ENCODE data around the gene AMZ1.
A peak's percentile ranks its signal among the peaks of the same experiment; 100 is the strongest.
"Not testable (repeated sequence)": the region's sequence is repeated elsewhere in the genome, so short reads cannot be mapped to it uniquely, and the experiment has no call there.

Gene AMZ1

GRCh38 chr7:2691932-2692439 lies 4.0 kb downstream of the AMZ1 start:
- DNase-seq: not testable (repeated sequence)

- no peak for DNase-seq
These were observed 4.5 kb downstream of the AMZ1 start for GRCh38 chr7:2692543-2692942.

- DNase-seq: not testable (repeated sequence)
These were observed 5.6 kb downstream of the AMZ1 start for GRCh38 chr7:2693420-2694121.

GRCh38 chr7:2694122-2694436 lies 6.1 kb downstream of the AMZ1 start:
- DNase-seq: not testable (repeated sequence)

GRCh38 chr7:2698581-2699288 lies 10.7 kb downstream of the AMZ1 start:
- DNase-seq: no peak

GRCh38 chr7:2699289-2699620 lies 11.3 kb downstream of the AMZ1 start:
- DNase-seq: no peak

GRCh38 chr7:2700141-2700850 lies 12.3 kb downstream of the AMZ1 start:
- DNase-seq: no peak

GRCh38 chr7:2701424-2701823 lies 13.4 kb downstream of the AMZ1 start:
- no peak for DNase-seq

- DNase-seq: no peak
These were observed 14.0 kb downstream of the AMZ1 start for GRCh38 chr7:2701832-2702593.

GRCh38 chr7:2702594-2702957 lies 14.6 kb downstream of the AMZ1 start:
- DNase-seq: no peak

GRCh38 chr7:2705371-2706096 lies 17.5 kb downstream of the AMZ1 start:
- DNase-seq: no peak

- DNase-seq: no peak
These were observed 18.7 kb downstream of the AMZ1 start for GRCh38 chr7:2706685-2707126.

GRCh38 chr7:2707481-2707880 lies 19.5 kb downstream of the AMZ1 start:
- DNase-seq: no peak

GRCh38 chr7:2708041-2708440 lies 20.0 kb downstream of the AMZ1 start:
- no peak for DNase-seq

- DNase-seq: no peak
These were observed 20.7 kb downstream of the AMZ1 start for GRCh38 chr7:2708547-2709310.

- DNase-seq: peak; percentile 44
These were observed 21.7 kb downstream of the AMZ1 start for GRCh38 chr7:2709553-2710285.

- DNase-seq: no peak
These were observed 22.3 kb downstream of the AMZ1 start for GRCh38 chr7:2710286-2710655.

GRCh38 chr7:2710901-2711551 lies 23.0 kb downstream of the AMZ1 start:
- no peak for DNase-seq

GRCh38 chr7:2711895-2712675 lies 24.1 kb downstream of the AMZ1 start:
- no peak for DNase-seq
